Measurements from ENCODE around the gene LARP4B.

LARP4B gene

DNA sequence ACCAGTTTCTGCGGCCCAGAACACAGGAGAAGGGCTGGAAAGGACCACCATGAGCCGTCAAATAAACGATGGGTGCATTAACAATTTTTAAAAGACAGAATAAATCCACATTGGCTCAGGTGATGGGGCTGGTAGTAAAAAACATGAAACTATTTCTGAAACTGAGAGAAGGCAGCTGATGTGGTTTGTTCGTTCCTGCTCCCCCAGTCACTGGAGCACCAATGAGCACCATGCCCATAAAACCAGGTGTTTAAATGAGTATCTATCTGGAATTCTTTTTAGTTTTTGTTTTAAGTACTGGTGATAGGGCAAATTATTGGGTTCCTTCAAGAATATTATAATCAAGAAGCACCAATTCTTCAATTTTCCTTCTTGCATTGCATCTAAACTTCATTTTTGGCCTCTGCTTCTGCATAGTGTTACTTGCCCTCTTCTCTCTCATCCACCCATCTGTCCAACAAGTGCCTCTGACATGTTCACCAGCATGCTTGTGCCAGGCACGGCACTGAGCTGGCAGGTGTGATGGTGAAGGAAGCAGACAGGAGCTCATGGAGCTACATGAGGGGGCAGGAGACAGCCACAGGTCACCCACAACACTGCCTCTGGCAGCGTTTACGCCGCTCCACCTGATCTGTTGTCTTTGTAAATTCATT is 65.5 kb downstream of the LARP4B start:
- DNase-seq: no peak

DNA sequence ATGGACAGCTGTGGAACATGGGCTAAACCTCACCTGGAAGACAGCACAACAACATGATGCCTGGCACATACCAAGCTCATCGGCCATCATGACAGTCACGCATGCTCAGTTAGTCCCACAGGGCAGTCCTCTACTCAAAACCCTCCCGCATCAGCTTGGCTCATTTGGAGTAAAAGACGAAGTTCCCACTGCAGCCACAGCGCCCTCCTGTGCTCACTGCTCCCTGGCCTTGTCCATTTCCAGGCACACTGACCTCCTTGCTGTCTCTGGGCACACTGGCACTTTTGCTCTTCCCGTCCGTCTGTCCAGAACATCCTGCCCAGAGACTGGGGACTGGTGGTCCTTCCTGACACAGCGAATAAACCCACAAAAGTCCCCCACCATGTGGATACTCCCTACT is 66.2 kb downstream of the LARP4B start:
- DNase-seq: no peak

- DNase-seq: no peak
Observed at GRCh38 chr10:860519-860918, 71.0 kb downstream of the LARP4B start.

DNA sequence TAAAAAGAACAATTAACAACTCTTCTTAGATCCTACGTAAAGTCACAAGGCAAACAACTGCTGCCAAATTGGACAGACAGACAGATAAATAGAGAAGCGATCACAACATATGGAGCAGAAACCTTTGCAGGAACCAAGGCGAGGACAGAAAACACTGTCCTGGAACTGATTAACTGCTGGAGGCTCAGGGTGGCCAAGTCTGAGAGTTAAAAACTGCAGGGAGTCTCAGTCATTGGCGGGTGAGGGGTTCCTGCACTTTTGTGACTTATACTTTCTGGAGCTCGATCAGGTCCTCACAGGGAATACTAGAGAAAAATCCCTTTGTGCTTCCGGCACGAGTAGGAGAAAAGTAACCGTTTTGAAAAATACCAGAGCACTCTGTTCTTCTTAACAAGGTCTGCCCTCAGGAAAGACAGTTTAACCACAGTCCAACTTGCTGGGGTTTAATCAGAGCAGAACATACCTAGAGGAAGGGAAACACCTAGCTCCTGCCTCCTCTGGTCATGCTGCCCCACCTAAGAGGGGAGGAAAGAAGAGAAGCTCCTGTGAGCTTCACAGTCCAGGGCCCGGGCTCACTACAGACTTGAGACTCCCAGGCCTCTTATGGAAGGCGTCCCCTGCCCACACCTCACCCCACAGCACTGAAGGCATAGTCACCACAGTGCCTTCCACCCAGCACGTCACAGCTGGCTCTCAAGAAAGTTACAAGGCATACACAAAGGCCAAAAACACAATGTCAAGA is 74.9 kb downstream of the LARP4B start:
- DNase-seq: no peak

GRCh38 chr10:855671-856070 is 75.8 kb downstream of the LARP4B start:
- no peak for DNase-seq

GRCh38 chr10:855079-855478 is 76.4 kb downstream of the LARP4B start:
- no peak for DNase-seq

GRCh38 chr10:853017-853416 is 78.5 kb downstream of the LARP4B start:
- no peak for DNase-seq

GRCh38 chr10:852386-852785 is 79.1 kb downstream of the LARP4B start:
- no peak for DNase-seq

DNA sequence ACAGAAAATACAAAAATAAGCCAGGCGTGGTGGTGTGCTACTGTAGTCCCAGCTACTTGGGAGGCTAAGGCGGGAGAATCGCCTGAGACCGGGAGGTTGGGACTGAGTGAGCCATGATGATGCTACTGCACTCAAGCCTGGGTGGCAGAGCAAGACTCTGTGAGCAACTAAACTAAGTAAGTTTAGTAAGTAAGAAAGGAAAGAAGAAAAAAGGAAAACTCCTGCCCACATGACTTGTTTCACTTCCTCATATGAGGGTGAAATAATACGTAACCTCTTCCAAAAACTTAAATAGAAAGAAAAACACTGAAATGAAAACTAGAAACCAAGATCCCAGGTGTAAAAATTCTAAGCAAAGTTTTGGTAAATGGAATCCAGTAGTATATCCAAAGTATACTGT is 79.6 kb downstream of the LARP4B start:
- DNase-seq: no peak

GRCh38 chr10:850093-850492 is 81.4 kb downstream of the LARP4B start:
- DNase-seq: no peak

DNA sequence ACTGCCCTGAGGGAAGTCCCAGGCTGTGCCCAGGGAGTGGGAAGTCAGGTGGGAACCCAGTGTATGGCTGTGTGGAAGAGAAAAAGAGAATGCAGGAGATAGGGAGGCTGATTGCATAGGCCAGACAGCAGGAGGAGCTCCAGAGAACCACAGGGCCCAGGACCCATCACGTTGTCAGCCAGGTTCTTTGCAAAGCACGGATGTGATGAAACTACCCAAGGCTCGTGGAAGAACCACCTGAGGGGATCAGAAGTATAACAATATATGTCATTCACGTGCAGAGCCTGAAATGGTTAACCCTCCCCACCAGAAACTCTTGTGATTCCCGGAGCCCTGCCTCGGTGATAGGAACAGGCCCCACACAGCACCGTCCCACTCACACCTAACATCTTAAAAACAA is 83.6 kb downstream of the LARP4B start:
- DNase-seq: no peak

GRCh38 chr10:846126-846685 is 85.3 kb downstream of the LARP4B start:
- no peak for DNase-seq

- DNase-seq: no peak
Observed at GRCh38 chr10:845526-845925, 86.0 kb downstream of the LARP4B start.

DNA sequence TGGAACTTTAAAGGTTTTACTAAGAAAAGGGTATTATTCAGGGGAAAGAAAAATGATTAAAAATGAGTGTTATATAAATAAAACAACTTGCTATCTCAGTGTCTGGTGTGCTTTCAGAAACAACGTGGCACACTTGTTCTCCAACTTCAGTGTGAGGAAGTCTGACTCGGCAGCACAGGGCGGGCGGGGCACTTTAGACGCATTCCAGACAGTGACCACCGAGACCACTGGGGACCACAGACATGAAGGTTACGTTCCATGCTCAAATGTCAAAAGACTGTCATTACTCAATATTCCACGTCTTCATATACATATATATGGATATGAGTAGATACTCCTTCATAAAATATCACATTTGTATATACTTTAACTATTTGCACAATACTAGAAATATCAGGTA is 87.0 kb downstream of the LARP4B start:
- DNase-seq: no peak

GRCh38 chr10:843703-844102 is 87.8 kb downstream of the LARP4B start:
- DNase-seq: no peak

GRCh38 chr10:842795-843194 is 88.7 kb downstream of the LARP4B start:
- DNase-seq: no peak

- DNase-seq: no peak
Observed at GRCh38 chr10:841535-841934, 90.0 kb downstream of the LARP4B start.

DNA sequence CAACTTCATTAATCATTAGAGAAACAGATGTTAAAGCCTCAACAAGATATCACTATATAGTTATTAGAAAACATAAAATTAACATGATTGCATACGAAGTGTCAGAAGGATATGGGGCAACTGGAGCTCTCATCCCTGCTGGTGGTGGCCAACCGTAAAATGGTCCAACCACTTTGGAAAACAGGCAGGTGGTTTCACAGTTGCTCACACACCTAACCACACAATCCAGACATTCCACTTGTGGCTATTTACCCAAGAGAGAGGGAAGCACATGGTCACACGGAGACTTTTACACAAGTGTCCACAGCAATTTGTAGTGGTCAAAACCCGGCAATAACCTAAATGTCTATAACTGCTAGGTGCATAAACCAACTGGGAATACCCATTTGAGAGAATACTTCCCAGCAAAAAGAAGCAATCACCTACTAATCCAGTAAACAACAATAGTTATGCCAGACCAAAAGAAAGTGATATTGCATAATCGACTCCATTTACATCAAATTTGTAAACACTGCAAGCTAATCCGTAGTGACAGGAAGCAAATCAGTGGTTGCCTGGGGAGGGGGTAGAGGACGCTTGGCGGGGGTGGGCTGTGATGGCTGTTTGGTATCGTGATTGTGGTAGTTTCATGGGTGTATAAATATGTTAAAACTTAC is 91.8 kb downstream of the LARP4B start:
- DNase-seq: no peak

- no peak for DNase-seq
Observed at GRCh38 chr10:836782-837181, 94.7 kb downstream of the LARP4B start.

GRCh38 chr10:834493-834892 is 97.0 kb downstream of the LARP4B start:
- no peak for DNase-seq

- no peak for DNase-seq
Observed at GRCh38 chr10:829241-829640, 102.3 kb downstream of the LARP4B start.

GRCh38 chr10:828191-828590 is 103.3 kb downstream of the LARP4B start:
- no peak for DNase-seq

DNA sequence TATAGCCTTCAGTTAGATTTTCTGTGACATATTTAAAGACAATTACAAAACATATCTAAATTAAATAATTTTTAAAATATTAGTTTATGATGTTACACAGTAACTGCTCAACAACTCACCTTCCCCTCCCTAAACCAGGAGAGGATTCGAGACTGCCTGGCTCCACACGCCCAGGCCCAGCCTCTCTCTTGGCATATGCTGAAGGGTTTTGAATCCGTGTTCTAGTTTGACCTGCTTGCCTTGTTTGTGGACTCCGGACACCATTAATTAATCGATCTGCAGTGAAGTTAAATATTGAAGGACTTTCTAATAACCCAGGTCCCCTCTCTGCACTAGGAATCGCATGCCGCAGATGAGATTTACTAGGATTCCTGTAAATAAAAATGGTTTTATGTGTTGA is 106.6 kb downstream of the LARP4B start:
- no peak for DNase-seq

GRCh38 chr10:824497-824896 is 107.0 kb downstream of the LARP4B start:
- no peak for DNase-seq
